ENCODE measurements around the gene KLHDC4. TPM values are rescaled to one million over a fixed set of nuclear protein-coding genes. Genes with fewer than 3 reads are reported as not detected.

Gene KLHDC4
- total RNA-seq, 2 experiments from 2014 or later = 147 to 233 TPM

GRCh38 chr16:87794485-87795078 is 28.8 kb upstream of the KLHDC4 start:
- Histone ChIP-seq H3K9me3 (ENCODE audit: low read length) (no peaks in the 10 kb centered on the region), H3K4me3 (ENCODE audit: low read depth, low read length, poor library complexity, severe bottlenecking) (no peak overlapping the region), H4K20me1 (ENCODE audit: insufficient read depth, low read length) (no peaks in the 10 kb centered on the region), H3K9me2 (ENCODE audit: insufficient read depth, low read length) (no peaks in the 10 kb centered on the region), H2AFZ (ENCODE audit: low read length) (no peak overlapping the region), H3K4me2 (ENCODE audit: low read length) (no peak overlapping the region), H3K36me3 (ENCODE audit: insufficient read depth, low read length) (peaks cover 1% of the 10 kb centered on the region; the same call in 1 of the 2 replicates), H3K27ac (ENCODE audit: low read depth, low read length, poor library complexity, severe bottlenecking) (no peak overlapping the region), H3K79me2 (ENCODE audit: insufficient read depth, low read depth, low read length) (no peaks in the 10 kb centered on the region), H3K4me1 (ENCODE audit: insufficient read depth, low read length, poor library complexity, severe bottlenecking) (no peaks in the 10 kb centered on the region)
- no TSS peak for BruUV-seq (replicated peaks)
- no peak for TF ChIP-seq CTCF (conservative IDR thresholded peaks at IDR 0.05; ENCODE audit: low read length)
- TF ChIP-seq EZH2phosphoT487 (IDR thresholded peaks at IDR 0.05; ENCODE audit: borderline replicate concordance, low read depth, low read length) = no peak
- CTCF ChIA-PET (ENCODE audit: unreplicated experiment) = interaction anchor here (0.5 kb wide), 1 partner anchor 14 kb away, joined by 3 read pairs; no protein-coding TSS in a partner anchor
- no peak for DNase-seq (ENCODE audit: low spot score)
- intact Hi-C loops (cut with micrococcal nuclease; ENCODE audit: unreplicated experiment) = no loop called here
- POLR2A ChIA-PET = no interaction called here

GRCh38 chr16:87792205-87792565 is 26.4 kb upstream of the KLHDC4 start:
- CTCF ChIA-PET (ENCODE audit: unreplicated experiment) = no interaction called here
- intact Hi-C loops (cut with micrococcal nuclease; ENCODE audit: unreplicated experiment) = no loop called here
- no peak overlapping the region for H2AFZ ChIP-seq (ENCODE audit: low read length)

More at GRCh38 chr16:87792205-87792565, 26.4 kb upstream of the KLHDC4 start:
- POLR2A ChIA-PET = interaction anchor here (0.6 to 3.8 kb wide), 4 partner anchors 10 to 70 kb away, joined by 3 to 16 read pairs (median 4); no protein-coding TSS in a partner anchor
- Histone ChIP-seq H3K4me2 (ENCODE audit: low read length) (no peak overlapping the region), H3K9me2 (ENCODE audit: insufficient read depth, low read length) (no peaks in the 10 kb centered on the region), H4K20me1 (ENCODE audit: insufficient read depth, low read length) (no peaks in the 10 kb centered on the region), H3K79me2 (ENCODE audit: insufficient read depth, low read depth, low read length) (no peaks in the 10 kb centered on the region), H3K4me3 (ENCODE audit: low read depth, low read length, poor library complexity, severe bottlenecking) (no peak overlapping the region), H3K36me3 (ENCODE audit: insufficient read depth, low read length) (no peaks in the 10 kb centered on the region), H3K27ac (ENCODE audit: low read depth, low read length, poor library complexity, severe bottlenecking) (no peak overlapping the region), H3K9me3 (ENCODE audit: low read length) (no peaks in the 10 kb centered on the region), H3K4me1 (ENCODE audit: insufficient read depth, low read length, poor library complexity, severe bottlenecking) (no peaks in the 10 kb centered on the region)
- DNase-seq (ENCODE audit: low spot score) = no peak
- no TSS peak for BruUV-seq (replicated peaks)
- TF ChIP-seq CTCF (conservative IDR thresholded peaks at IDR 0.05; ENCODE audit: low read length) = no peak
- no peak for TF ChIP-seq EZH2phosphoT487 (IDR thresholded peaks at IDR 0.05; ENCODE audit: borderline replicate concordance, low read depth, low read length)

Data from OCI-LY7 (cell line).